Nucleus accumbens (tissue), 56 donors: ENCODE results near the gene VCL.
A peak's percentile ranks its signal among the peaks of the same experiment; 100 is the strongest.
"Not testable (repeated sequence)": the region's sequence is repeated elsewhere in the genome, so short reads cannot be mapped to it uniquely, and the experiment has no call there.

Experiments used
- DNase-seq, 56 donors: peaks; one replicate each; lab custom pipeline; 2025; lab: John Stamatoyannopoulos, UW

The VCL gene

DNA sequence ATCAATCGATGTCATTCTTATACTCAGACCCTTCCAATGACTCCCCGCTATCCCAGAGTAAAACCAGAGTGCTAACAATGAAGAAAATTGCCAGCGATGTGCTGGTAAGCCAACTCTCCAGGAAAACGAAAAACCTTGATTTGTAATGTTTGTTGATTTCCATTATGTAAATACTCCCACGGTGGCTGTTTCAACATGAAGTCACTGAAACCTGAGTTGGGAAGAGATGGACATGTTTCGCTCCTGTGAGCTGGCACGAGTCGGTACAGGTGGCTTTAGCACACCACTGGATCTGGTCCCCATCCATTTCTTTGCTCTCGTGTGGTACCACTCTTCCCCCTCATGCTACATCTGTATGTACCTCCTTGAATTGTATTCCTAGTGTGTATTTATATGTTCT, 99.9 kb downstream of the VCL start:
- DNase-seq, result no peak

DNA sequence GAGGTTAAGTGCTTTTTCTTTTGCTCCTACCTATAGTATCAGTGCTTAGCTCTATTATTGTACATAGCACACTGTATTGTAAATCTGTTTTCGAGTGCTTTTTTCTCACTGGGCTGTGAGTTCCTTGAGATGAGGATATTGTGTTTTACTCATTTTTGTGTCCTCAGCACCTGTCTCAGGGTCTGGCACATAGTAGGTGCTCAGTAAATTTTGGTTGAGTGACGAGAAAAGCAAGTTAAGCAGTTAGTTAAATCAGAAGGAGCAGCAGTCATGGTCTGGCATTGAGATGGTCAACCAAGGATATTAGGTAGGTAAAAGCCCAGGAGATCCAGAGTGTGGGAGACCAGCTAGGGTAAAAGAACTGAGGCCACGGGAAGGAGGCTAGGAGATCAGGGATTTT, 101.5 kb downstream of the VCL start:
- no peak for DNase-seq

DNA sequence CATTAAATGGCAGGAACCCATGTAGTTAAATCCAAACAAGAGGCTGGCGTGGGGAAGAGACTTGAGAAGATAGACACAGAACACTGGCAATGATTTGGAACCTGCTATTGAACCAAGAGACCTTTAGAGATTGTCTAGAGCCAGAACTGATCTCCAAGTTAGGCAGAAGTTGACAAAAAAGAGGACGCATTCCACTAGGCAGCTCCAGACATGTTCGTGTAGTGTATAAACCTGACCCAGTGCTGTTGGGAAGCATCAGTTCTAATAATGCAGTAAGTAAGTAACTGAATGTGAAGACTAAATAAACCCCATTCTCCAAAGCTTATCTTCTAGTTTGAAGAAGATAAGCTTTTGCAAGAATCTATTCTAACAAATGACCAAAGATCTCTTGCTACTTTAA, 101.9 kb downstream of the VCL start:
- DNase-seq, result no peak

DNA sequence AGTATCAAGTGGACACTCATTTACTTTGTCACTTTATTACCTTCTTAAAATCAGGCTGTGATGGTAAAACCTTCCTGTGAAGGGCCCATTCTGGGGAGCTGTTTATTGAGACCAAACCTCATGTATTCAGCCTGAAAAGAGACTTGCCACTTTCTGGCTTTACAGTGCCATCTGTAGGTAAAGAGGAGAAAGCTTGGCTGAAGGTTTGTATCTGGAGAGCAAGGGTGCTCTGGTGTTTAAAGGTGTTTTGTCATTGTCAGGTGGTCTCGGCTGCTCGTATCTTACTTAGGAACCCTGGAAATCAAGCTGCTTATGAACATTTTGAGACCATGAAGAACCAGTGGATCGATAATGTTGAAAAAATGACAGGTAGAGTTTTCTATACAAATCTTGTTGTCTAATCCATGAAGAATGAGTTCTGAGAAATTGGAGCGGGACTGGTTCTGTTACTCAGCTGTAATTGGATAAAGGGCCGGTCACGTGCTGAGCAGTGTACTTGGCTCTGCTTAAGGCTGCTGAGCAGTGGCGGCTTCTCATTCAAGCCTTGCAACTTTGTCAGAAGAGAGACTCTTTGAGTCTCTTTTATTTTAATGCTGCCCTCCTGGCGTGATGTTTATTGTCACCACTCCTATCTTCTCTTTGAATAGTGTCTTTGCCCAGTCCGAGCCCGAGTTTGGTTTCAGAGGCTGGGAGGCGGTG, 105.8 kb downstream of the VCL start:
- peak in 7 of 56 donors; percentile 6 to 23 (median 12) for DNase-seq

DNA sequence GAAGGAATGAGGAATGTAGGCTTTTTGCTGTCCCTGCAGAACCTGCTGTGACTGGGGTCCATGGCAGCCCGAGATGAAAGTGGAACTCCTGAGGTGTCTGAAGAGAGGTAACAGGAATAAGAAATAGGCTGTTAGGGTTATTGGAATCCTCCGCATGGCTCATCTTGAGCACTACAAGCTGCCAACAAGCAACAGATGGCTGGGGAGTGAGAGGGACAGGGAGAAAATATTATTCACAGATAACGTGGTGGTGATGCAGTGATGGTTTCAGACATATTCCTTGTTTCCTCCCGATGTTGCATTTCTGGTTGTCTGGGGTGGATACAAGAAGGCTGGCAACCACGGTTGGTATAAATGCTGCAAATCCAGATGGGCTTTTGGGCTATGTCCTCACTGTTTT, 106.6 kb downstream of the VCL start:
- DNase-seq, result no peak

DNA sequence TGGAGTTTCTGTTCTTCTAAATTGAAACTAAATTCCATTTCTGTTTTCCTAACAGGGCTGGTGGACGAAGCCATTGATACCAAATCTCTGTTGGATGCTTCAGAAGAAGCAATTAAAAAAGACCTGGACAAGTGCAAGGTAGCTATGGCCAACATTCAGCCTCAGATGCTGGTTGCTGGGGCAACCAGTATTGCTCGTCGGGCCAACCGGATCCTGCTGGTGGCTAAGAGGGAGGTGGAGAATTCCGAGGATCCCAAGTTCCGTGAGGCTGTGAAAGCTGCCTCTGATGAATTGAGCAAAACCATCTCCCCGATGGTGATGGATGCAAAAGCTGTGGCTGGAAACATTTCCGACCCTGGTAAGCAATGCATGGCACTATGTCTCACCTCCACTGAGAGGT, 107.1 kb downstream of the VCL start:
- peak in 1 of 56 donors; percentile 5 for DNase-seq

DNA sequence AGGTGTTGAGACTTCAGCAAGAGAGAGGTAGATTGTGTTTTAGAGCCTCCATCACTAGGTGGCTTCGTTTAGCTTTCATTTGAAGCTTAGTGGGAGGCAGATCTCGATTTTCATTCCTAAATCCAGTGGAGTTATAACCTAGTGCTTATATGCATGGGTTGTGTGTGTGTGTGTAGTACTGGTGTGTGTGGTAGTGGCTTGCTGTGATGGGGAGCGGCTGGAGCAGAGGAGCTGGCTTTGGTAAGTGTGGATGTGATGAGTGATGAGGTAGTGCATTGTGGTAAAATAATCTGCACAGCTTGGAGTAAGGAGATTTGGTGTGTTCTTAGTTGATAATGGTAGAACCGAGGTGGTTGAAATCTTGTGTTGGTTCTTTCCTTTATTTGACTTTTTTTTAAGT, 109.5 kb downstream of the VCL start:
- DNase-seq, result no peak

DNA sequence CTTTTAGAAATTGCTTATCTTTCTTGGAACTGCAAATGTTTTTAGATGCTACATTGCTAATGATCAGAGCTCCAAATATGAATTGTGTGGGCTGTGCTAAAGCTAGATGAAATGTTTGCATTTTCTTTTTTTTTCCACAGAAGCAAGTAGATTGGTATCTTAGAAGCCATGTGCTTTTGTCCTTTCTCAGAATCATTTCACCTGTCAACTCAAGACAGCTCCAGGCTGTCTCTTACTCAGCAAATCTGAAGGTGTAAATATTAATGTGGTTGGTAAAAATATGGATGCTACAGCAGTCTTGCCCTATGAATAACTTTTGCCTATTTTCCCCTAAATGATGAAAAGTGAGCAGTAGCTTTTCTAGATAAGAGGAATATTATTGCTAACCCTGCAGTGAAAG, 111.5 kb downstream of the VCL start:
- DNase-seq, result no peak

DNA sequence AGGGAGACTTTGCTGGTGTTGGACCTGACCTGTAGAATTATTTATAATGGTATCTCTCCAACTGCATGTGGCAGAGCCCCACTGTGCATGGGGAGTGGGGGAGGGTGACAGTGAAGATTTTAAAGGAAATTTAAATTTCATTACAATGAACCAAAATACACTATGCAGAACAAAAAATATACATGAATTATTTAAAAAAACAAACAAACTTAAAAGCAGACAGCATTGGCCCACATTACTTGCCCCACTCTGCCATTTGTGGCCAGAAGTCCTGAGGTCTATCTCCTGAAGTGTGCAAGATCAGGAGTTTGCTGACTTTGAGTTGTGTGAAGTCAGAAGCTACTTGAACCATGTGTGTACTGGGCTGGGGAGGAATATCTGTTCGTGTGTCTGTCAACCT, 112.2 kb downstream of the VCL start:
- DNase-seq, result no peak

DNA sequence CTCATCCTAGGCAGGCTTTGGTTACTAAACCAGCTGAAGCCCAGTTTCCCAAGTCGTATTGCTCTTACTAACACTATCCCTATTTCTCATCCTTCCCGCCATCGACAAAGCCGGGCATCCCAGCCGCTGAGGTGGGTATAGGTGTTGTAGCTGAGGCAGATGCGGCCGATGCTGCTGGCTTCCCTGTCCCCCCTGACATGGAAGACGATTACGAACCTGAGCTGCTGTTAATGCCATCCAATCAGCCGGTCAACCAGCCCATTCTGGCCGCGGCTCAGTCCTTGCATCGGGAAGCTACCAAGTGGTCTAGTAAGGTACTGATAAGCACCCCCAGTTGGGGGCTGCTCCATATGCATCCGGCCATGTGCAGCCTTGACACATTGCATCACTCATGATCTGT, 113.9 kb downstream of the VCL start:
- DNase-seq, result no peak

DNA sequence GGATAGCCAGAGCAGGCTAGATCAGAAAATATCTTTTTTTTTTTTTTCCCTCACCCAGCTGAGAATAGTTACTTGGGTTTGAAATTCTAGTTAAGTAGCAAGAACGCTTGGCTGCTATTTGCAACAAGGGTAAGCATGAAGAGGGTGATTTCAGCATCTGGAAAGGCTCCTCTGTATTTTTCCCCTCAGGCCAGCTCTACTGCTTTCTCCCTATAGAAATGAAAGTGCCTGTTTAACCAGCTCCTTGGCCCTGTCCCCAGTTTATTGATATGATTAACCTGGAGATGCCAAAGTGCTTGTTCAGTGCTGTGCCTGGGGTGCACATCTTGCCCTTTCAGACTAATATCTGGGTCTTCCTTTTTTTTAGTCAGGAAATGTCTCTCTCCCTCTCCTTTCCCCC, 115.6 kb downstream of the VCL start:
- peak in 1 of 56 donors; percentile 18 for DNase-seq

DNA sequence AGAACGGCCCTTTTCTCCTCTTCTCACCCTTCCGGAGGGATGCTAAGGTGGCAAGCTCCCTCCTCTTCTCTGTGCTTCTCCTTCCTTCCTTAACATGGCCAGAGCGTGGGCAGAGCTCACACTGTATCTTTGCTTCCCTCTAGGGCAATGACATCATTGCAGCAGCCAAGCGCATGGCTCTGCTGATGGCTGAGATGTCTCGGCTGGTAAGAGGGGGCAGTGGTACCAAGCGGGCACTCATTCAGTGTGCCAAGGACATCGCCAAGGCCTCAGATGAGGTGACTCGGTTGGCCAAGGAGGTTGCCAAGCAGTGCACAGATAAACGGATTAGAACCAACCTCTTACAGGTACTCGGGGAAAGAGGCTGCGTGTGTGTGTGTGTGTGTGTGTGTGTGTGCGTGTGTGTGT, 116.1 kb downstream of the VCL start:
- peak in 27 of 56 donors; percentile 4 to 59 (median 18) for DNase-seq

DNA sequence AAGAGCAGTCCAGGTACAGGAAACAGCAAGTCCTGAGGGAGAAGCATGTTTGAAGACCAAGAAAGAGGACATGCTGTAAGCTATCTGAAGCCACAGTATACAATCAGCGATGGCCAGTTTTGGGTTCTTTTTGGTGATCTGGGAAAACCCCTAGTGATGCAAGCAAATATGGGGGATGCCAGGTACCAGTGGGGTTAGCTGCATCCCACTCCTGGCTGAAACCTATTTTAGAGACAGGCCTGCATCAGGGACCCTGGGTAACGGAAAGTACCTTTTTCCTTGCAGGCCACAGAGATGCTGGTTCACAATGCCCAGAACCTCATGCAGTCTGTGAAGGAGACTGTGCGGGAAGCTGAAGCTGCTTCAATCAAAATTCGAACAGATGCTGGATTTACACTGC, 119.8 kb downstream of the VCL start:
- DNase-seq, result no peak

DNA sequence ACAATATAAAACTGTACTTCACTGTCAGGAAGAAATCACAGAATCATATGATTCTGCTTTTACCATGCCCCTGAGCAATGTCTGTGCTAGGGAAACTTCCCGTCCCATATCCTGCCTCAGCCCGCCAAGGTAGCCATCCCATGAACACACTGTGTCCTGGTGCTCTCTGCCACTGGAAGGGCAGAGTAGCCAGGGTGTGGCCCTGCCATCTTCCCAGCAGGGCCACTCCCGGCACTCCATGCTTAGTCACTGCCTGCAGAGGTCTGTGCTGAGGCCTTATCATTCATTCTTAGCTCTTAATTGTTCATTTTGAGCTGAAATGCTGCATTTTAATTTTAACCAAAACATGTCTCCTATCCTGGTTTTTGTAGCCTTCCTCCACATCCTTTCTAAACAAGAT, 120.9 kb downstream of the VCL start:
- DNase-seq, result no peak

DNA sequence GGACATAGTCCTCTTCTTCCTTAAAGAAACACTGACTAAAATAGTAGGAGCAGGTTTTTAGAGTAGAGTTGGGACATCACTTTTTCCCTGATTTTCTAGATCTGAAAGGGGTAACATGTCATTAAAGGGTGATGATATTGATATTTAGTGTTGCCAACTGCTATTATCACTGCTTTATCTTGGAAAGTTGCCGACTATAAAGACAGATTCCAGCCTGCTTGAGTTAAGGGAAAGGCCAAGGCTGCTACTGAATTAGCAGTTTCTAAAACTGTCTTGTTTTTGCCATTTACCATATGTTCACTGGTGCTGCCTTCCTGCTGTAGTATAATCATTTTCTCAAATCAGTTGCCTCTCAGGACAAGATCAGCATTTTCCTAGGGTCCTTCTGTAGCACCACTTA, 123.0 kb downstream of the VCL start:
- no peak for DNase-seq

DNA sequence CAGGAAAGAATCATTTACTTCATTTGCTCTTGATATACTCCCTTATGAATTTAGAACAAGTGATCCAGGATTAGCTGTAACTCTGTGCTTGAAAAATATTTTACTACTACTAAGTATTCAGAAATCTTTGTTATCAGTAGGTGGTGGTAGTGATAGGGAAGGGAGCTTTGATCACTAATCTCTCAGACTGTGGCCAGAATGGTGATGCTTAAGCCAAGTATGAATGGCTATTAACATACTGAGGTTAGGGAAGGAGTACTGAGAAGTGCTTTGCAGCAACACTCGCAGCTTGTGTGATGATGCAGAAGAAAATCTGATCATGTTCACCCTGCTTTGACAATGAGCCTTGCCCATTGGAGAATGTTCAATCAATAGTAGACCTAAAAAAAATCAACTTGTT, 123.5 kb downstream of the VCL start:
- no peak for DNase-seq

DNA sequence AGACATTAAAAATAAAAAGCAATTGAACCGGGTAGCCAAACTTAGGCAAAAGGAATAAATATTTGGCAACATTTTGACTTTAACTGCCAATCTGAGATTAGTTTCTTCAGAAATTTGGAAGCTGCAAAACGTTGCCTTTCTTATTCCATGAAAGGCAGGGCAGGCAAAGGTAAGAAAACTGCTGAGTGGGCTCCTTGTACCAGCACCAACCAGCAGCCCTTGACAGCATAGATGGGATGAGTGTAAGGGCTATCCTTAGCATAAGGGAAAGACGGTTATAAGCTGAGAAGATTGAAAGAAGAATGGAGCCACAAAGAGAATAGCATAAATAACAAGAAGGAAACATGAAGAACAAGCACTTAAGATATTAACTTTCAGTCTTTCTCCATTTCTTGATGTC, 124.1 kb downstream of the VCL start:
- no peak for DNase-seq

DNA sequence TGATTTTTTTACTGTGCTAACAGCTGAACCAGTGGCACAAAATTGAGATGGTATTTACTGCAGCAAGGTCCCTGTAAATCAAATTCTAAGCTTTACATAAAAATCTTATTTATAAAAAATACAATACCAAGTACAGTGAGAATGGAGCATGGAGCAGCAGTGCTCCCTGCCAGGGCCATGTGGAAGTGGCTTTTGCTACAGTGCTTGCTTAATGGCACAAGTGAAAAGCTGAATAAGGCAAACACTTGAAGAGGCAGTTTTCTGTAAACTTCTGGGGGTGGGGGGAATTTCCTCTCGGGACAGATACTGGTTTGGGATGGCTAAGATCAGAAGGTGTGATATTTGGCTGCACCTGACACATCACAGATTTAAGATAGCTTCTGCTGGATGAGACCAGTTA, 125.2 kb downstream of the VCL start:
- no peak for DNase-seq

DNA sequence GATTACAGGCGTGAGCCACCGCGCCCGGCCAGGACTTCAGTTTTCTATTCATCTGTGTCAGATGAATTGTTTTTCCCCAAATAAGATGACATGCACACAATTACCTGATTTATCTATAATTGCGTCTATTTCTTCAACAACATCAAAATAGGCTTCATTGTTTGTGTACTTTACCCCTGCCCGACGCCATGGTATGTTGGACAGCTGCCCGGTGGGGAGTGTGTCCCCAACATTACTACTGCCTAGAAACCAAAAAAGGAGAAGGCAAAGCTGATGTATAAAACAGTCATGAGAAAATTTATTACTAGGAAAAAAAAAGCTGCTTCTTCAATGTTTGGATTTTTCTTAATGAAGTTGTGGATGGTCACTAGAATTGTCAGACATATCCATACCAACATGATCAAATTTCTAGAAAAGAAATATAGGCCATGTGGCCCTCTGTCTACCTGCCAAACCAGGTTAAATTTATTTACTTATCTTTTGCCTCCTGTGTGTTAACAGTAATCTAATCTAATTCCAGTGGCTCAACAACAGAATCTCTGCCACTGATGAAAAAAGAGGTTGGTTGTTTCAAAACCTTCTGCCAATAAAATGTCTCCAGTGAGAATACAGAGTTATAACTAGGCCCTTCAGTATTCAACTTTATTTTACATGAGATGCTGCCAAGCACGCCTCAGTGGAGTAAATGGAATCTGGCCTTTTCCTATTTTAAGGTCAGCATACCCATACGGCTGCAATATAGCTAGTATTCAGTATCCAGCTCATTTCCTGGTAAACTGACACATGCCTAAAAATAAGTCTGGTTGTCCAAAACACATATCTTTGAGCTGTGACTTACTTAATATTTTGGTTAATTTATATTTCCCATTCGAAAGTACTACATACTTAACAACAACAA, 136.3 kb downstream of the VCL start:
- DNase-seq, result no peak

DNA sequence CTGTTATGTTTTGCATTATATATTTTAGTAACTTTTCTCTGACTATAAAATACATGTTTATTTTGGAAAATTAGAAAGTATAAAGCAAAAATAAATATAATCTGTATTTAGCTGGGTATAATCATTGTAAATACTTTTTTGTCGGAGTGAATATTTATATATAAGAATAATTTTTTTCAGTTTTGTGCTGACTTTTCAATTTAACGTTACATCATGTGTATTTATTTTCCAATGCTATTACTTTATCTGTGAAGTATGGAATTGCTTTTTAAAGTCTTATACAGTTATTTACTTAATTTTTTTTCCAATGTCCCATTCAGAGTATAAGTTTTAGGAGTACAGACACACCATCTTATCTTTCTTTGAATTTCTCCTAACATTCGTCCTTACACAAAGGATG, 137.5 kb downstream of the VCL start:
- DNase-seq, result no peak

DNA sequence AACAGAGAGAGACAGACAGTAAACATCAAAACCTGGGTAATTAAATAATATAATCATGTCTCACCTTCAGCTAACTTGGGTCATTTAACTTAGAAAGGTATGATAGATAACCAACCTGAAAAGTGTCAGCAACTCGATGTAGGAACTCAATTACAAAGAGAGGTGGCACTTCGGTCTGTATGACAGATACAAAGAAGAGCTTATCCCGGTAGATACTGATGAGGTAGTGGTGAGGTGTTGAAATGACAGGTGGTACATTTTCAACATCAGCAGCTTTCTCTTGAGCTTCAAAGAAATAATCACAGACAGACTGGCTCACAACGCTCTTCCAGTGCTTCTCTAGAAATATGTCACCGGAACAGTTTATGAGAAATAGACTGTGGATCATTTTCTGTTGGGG, 140.1 kb downstream of the VCL start:
- DNase-seq, result no peak

DNA sequence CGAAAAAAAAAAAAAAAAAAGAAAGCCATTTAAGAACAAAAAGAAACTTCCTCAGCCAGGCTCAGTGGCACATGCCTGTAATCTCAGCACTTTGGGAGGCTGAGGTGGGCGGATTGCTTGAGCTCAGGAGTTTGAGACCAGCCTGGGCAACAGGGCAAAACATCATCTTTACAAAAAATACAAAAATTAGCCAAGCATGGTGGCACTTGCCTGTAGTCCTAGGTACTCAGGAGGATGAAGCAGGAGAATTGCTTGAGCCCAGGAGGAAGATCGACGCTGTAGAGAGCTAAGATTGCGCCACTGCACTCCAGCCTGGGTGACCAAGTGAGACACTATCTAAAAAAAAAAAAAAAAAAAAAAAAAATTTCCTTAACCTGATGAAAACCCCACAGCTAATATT, 140.7 kb downstream of the VCL start:
- DNase-seq, result not testable (repeated sequence)
